Esophagus squamous epithelium (tissue), 4 donors: Measurements from ENCODE around the gene SPCS3.

Source experiments
- POLR2A ChIP-seq, 4 donors: fragments of 450-650 bp; IDR thresholded peaks; one replicate each; pipeline ENCODE4 v1.6.1; 2017; ENCODE audit warnings: antibody characterized with exemption in 4 of 4, mild to moderate bottlenecking in 4 of 4, moderate library complexity in 3 of 4
- TF ChIP-seq, protein P1 (sequence below), 6 experiments: fragments of 450-650 bp in 4 of 6; fragments of 200-600 bp in 2 of 6; sonication (generic) in 2 of 6; IDR thresholded peaks; one replicate each; pipeline ENCODE4 v1.5.1; 2016 to 2019; ENCODE audit warnings: antibody characterized with exemption in 6 of 6, mild to moderate bottlenecking in 4 of 6, moderate library complexity in 4 of 6

DNA sequence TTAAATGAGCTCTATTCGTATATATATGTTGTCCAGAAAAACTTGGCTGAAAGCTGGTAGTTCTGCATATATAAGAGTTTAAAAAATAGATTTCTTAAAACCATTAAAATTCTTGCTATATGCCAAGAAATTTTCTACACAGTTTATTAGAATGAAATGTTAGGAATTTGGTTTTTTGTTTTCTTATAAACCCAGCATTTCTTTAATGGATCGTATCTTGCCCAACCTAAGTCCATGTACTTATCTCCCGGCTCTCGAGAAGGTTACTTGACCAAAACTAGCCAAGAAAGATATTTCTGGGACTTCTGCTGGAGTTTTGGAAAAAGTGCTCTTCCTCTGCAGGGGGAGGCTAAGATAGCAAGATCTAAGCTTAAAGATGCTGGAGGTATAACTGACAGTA, 46.0 kb upstream of the SPCS3 start:
- TF ChIP-seq, protein P1, sequence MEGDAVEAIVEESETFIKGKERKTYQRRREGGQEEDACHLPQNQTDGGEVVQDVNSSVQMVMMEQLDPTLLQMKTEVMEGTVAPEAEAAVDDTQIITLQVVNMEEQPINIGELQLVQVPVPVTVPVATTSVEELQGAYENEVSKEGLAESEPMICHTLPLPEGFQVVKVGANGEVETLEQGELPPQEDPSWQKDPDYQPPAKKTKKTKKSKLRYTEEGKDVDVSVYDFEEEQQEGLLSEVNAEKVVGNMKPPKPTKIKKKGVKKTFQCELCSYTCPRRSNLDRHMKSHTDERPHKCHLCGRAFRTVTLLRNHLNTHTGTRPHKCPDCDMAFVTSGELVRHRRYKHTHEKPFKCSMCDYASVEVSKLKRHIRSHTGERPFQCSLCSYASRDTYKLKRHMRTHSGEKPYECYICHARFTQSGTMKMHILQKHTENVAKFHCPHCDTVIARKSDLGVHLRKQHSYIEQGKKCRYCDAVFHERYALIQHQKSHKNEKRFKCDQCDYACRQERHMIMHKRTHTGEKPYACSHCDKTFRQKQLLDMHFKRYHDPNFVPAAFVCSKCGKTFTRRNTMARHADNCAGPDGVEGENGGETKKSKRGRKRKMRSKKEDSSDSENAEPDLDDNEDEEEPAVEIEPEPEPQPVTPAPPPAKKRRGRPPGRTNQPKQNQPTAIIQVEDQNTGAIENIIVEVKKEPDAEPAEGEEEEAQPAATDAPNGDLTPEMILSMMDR (IDR thresholded peaks at IDR 0.05) = no peak
- no peak for TF ChIP-seq POLR2A (IDR thresholded peaks at IDR 0.05)
